Activated T-helper 17 cell treated with anti-CD3 and anti-CD28 coated beads, Interleukin-2, amount 50 U/mL, for 72 hours (primary cell): ENCODE measurements around the gene NFKB1. TPM values are rescaled to one million over a fixed set of nuclear protein-coding genes. Genes with fewer than 3 reads are reported as not detected.

Experiments used
- ATAC-seq: fragments of 150-1000 bp; cut with Tn5 transposase; replicated peaks from 2 replicates; pipeline ENCODE4 v1.10.0; 2021; ENCODE audit warnings: mild to moderate bottlenecking, moderate library complexity
- H3K27ac Mint-ChIP-seq: one replicate; pipeline ENCODE4 v1.8.0; 2022; ENCODE audit warnings: mixed read lengths
- H3K27me3 Mint-ChIP-seq: one replicate; pipeline ENCODE4 v1.8.0; 2022; ENCODE audit warnings: mixed read lengths
- H3K36me3 Mint-ChIP-seq: one replicate; pipeline ENCODE4 v1.8.0; 2022; ENCODE audit warnings: low read depth, mild to moderate bottlenecking, mixed read lengths
- H3K4me1 Mint-ChIP-seq: one replicate; pipeline ENCODE4 v1.8.0; 2022; ENCODE audit warnings: mixed read lengths
- H3K4me3 Mint-ChIP-seq: one replicate; pipeline ENCODE4 v1.8.0; 2022; ENCODE audit warnings: mild to moderate bottlenecking, mixed read lengths
- H3K9me3 Mint-ChIP-seq: one replicate; pipeline ENCODE4 v1.8.0; 2022; ENCODE audit warnings: mixed read lengths
- total RNA-seq, 2 donors: library from RNA; stranded (reverse); gene quantifications; one replicate each; pipeline ENCODE4 v1.2.3, GENCODE V29; 2022

Gene NFKB1
- total RNA-seq, 2 donors from 2014 or later = 103 to 110 TPM

DNA sequence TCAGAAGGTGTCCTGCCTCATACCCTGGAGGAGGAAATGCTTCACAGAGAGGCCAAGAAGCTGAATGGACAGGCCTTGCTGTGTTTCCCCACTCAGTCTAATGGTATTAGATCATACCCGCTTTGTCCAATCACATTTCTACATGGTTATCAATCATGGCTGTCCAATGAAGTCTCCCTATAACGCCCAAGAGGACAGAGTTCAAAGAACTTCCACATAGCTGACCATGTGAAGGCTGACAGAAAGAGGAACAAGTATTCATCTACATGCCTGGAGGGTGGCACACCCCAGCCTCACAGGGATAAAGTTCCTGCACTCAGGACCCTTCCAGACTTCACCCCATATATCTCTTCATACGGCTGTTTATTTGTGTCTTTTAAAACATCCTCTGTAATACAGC is 136.2 kb downstream of the NFKB1 start:
- H3K36me3 Mint-ChIP-seq = peaks cover 11% of the 10 kb centered on the region
- ATAC-seq = no peak
- H3K9me3 Mint-ChIP-seq = no peaks in the 10 kb centered on the region
- H3K4me3 Mint-ChIP-seq = no peak overlapping the region
- peak overlapping the region; percentile 38 for H3K27ac Mint-ChIP-seq
- H3K4me1 Mint-ChIP-seq = no peaks in the 10 kb centered on the region
- H3K27me3 Mint-ChIP-seq = no peaks in the 10 kb centered on the region

DNA sequence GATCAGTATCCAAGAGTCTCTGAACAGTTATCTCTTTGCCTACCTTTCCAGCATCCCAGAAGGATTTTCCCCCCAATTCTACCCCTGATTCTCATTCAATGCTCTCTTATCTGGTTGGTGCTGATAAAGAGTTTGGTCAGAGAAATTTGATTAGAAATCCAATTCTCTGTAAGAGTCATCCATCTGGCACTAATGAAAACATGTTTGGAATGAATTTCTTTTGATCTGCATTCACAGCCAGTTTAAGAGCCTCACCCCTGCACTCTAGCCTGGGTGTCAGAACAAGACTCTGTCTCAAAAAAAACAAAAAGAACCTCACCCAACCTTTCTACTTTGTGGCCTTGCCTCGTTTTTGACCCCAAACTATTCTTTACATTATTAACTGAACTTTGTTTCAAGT is 137.5 kb downstream of the NFKB1 start:
- H3K9me3 Mint-ChIP-seq = no peaks in the 10 kb centered on the region
- H3K36me3 Mint-ChIP-seq = peaks cover 11% of the 10 kb centered on the region
- no peak overlapping the region for H3K4me3 Mint-ChIP-seq
- no peaks in the 10 kb centered on the region for H3K4me1 Mint-ChIP-seq
- H3K27me3 Mint-ChIP-seq = no peaks in the 10 kb centered on the region
- no peak for ATAC-seq
- no peak overlapping the region for H3K27ac Mint-ChIP-seq

DNA sequence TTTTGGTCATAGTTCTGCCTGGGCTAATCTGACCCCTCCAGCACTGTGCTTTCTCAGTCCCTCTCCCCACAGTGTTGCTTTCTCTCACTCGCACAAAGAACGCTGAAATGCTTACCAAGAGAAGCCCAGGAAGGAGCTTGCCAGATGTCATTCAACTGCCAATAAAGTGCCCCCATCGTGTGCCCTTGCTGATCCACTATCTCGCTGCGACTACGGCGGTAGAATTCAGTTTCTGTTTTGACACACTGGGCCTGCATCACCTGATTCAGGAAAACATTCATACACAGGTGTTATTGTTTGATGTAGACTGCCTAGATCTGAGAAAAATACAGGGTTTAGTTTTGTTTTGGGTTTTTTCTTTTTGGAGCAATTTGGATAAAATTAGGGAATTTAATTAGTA is 138.4 kb downstream of the NFKB1 start:
- Mint-ChIP-seq H3K36me3 (peaks cover 4% of the 10 kb centered on the region), H3K4me3 (peak overlapping the region; percentile 56), H3K9me3 (no peaks in the 10 kb centered on the region), H3K27me3 (no peaks in the 10 kb centered on the region), H3K27ac (peak overlapping the region; percentile 58), H3K4me1 (no peaks in the 10 kb centered on the region)
- no peak for ATAC-seq

- ATAC-seq = no peak
Measured at GRCh38 chr4:102640669-102641068, 139.5 kb downstream of the NFKB1 start.

DNA sequence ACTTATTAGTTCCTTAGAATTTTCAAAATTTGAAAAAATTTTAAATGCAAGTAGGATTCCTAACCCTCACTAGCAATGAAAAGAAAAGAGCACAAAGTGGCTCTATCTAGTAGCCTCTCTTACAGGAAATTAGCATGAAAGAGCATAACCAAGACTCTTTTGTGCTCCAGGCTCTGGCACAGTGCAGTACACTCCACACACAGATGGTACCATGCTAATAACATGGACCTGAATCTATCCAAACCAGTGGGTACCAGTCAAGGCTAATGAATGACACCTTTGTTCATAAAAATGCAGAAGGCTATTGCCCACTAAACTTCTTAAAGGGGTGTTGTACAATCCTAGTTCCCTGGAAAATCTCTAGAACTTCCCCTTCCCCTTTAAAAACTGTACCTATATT is 140.6 kb downstream of the NFKB1 start:
- ATAC-seq = no peak
- no peaks in the 10 kb centered on the region for H3K27me3 Mint-ChIP-seq
- no peaks in the 10 kb centered on the region for H3K9me3 Mint-ChIP-seq
- peaks cover 5% of the 10 kb centered on the region for H3K4me1 Mint-ChIP-seq
- no peak overlapping the region for H3K27ac Mint-ChIP-seq
- H3K36me3 Mint-ChIP-seq = no peaks in the 10 kb centered on the region
- H3K4me3 Mint-ChIP-seq = no peak overlapping the region

More at GRCh38 chr4:102640669-102641068, 139.5 kb downstream of the NFKB1 start:
- no peak overlapping the region for H3K4me3 Mint-ChIP-seq
- no peak overlapping the region for H3K27ac Mint-ChIP-seq
- no peaks in the 10 kb centered on the region for H3K4me1 Mint-ChIP-seq
- no peaks in the 10 kb centered on the region for H3K27me3 Mint-ChIP-seq
- no peaks in the 10 kb centered on the region for H3K9me3 Mint-ChIP-seq
- H3K36me3 Mint-ChIP-seq = no peaks in the 10 kb centered on the region

DNA sequence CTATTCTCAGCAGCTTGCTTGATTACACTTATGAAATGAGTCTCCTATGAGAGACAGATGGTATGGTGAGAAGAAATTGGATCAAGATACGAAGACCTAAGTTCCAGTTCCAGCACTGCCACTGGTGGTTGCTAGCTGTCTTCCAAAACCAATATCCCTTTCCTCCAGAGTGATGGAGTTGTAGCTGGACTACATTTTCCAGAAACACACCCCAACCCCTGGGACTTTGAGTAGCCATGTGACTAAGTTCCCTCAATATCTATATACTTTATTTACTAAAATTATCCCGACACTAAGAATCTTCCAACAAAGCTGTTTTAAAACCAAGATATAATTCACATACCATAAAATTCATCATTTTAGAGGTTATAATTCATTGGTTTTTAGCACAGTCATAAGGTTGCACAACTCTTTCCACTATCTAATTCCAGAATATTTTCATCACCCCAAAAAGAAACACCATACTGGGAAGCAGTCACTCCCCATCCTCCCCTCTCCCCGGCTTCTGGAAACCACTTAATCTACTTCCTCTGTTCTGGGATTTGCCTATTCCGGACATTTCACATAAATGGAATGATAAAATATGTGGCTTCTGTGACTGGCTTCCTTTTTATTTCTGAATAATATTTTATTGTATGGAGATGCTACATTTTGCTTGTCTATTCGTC is 141.6 kb downstream of the NFKB1 start:
- H3K9me3 Mint-ChIP-seq = no peaks in the 10 kb centered on the region
- no peaks in the 10 kb centered on the region for H3K27me3 Mint-ChIP-seq
- H3K4me1 Mint-ChIP-seq = peaks cover 6% of the 10 kb centered on the region
- peaks cover 5% of the 10 kb centered on the region for H3K36me3 Mint-ChIP-seq
- no peak overlapping the region for H3K4me3 Mint-ChIP-seq
- no peak for ATAC-seq
- H3K27ac Mint-ChIP-seq = no peak overlapping the region

DNA sequence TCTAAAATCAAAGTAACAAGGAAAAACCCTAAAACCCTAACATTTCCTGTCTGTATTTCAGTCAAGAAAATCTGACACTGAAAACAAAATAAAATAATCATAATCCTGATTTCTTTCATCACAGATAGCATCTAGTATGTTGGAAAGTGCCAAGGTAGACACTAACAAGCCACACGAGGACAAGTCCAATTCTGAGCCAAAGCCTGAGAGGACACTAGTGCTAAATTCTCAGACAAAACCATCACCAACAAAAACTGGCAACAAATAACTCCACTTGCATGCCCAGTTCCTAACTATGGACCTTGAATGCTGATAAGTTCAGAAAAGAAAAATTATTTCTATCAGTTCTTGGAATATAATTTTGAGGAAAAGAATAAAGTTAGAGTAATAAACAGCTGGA is 146.0 kb downstream of the NFKB1 start:
- Mint-ChIP-seq H3K27me3 (no peaks in the 10 kb centered on the region), H3K27ac (no peak overlapping the region), H3K4me1 (peaks cover 6% of the 10 kb centered on the region), H3K9me3 (no peaks in the 10 kb centered on the region), H3K4me3 (no peak overlapping the region), H3K36me3 (peaks cover 38% of the 10 kb centered on the region)
- no peak for ATAC-seq

- Mint-ChIP-seq H3K9me3 (no peaks in the 10 kb centered on the region), H3K36me3 (peaks cover 9% of the 10 kb centered on the region), H3K27me3 (no peaks in the 10 kb centered on the region), H3K4me1 (no peaks in the 10 kb centered on the region), H3K27ac (no peak overlapping the region), H3K4me3 (no peak overlapping the region)
- ATAC-seq = no peak
Measured at GRCh38 chr4:102657206-102657605, 156.0 kb downstream of the NFKB1 start.

GRCh38 chr4:102663073-102663472 is 161.9 kb downstream of the NFKB1 start:
- H3K36me3 Mint-ChIP-seq = peaks cover 22% of the 10 kb centered on the region
- no peaks in the 10 kb centered on the region for H3K27me3 Mint-ChIP-seq
- H3K9me3 Mint-ChIP-seq = no peaks in the 10 kb centered on the region
- H3K27ac Mint-ChIP-seq = no peak overlapping the region
- no peak overlapping the region for H3K4me3 Mint-ChIP-seq
- no peak for ATAC-seq
- H3K4me1 Mint-ChIP-seq = no peaks in the 10 kb centered on the region

- no peaks in the 10 kb centered on the region for H3K27me3 Mint-ChIP-seq
- no peak overlapping the region for H3K4me3 Mint-ChIP-seq
- peaks cover 36% of the 10 kb centered on the region for H3K36me3 Mint-ChIP-seq
- no peaks in the 10 kb centered on the region for H3K4me1 Mint-ChIP-seq
- no peak overlapping the region for H3K27ac Mint-ChIP-seq
- ATAC-seq = no peak
- H3K9me3 Mint-ChIP-seq = no peaks in the 10 kb centered on the region
Measured at GRCh38 chr4:102665527-102665926, 164.4 kb downstream of the NFKB1 start.

Other genes with a start within 250 kb of the NFKB1 start
- gene SLC39A8, start 155.9 kb upstream of the NFKB1 start, total RNA-seq = 10 to 100 TPM; 56.4 to 86.3 TPM